Measurements from ENCODE around the gene PPM1L.

Gene PPM1L

DNA sequence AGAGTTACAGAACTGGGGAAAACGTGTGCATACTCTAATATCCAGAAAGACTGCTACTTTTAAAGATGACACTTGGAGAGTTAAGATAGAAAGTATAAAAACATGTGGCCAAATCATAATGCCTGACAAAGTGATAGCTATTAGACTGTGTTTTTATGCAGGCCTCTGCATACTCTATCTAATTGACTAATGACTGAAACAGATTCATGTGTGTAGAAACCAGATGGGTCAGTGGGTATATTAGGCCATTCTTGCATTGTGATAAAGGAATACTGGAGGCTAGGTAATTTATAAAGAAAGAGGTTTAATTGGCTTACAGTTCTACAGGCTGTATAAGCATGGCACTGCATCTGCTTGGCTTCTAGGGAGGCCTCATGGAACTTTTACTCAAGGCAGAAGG lies 71.5 kb downstream of the PPM1L start:
- Histone ChIP-seq H3K9ac (ENCODE audit: low read depth, low read length) (no peak overlapping the region), H3K4me3 (ENCODE audit: low read length) (no peak overlapping the region), H3K27me3 (ENCODE audit: insufficient read depth, low read length) (no peaks in the 10 kb centered on the region), H3K36me3 (ENCODE audit: insufficient read depth, low read length) (no peaks in the 10 kb centered on the region), H3K4me1 (ENCODE audit: insufficient read depth, low read length) (no peaks in the 10 kb centered on the region; the same call in 1 of the 2 replicates), H3K9me3 (ENCODE audit: insufficient read depth, low read depth, low read length) (no peaks in the 10 kb centered on the region), H3K27ac (ENCODE audit: low read depth, low read length) (no peak overlapping the region)
- 60% methylated on average over 1 of the region's 1 CpG for WGBS

DNA sequence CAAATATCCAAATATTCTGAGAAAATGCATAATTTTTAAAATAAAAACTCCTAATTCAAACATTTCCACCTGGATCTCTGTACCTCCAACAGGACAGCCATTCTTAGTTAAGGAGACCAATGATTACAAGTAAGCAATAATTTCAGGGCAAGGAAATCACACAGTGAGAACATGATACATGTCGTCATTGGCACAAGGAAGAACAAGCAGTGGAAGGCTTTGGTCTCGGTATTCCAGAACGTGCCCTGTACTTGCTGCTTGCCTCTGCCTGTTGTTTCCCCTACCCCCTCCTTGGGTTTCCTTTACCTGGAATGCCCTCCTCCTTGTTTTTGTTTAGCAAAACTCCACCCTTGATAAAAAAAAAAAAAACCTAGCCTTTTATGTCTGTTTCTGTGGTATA lies 72.8 kb downstream of the PPM1L start:
- no peak overlapping the region for H3K27ac ChIP-seq (ENCODE audit: low read depth, low read length)
- H3K36me3 ChIP-seq (ENCODE audit: insufficient read depth, low read length) = no peaks in the 10 kb centered on the region
- no peaks in the 10 kb centered on the region for H3K9me3 ChIP-seq (ENCODE audit: insufficient read depth, low read depth, low read length)
- 92% methylated on average over 3 of the region's 3 CpGs for WGBS
- no peaks in the 10 kb centered on the region for H3K27me3 ChIP-seq (ENCODE audit: insufficient read depth, low read length)
- H3K4me1 ChIP-seq (ENCODE audit: insufficient read depth, low read length) = no peaks in the 10 kb centered on the region
- no peak overlapping the region for H3K4me3 ChIP-seq (ENCODE audit: low read length)
- H3K9ac ChIP-seq (ENCODE audit: low read depth, low read length) = no peak overlapping the region

GRCh38 chr3:160829486-160830009 lies 73.5 kb downstream of the PPM1L start:
- Histone ChIP-seq H3K27me3 (ENCODE audit: insufficient read depth, low read length) (no peaks in the 10 kb centered on the region), H3K27ac (ENCODE audit: low read depth, low read length) (no peak overlapping the region), H3K4me1 (ENCODE audit: insufficient read depth, low read length) (no peaks in the 10 kb centered on the region), H3K9me3 (ENCODE audit: insufficient read depth, low read depth, low read length) (no peaks in the 10 kb centered on the region), H3K4me3 (ENCODE audit: low read length) (no peak overlapping the region), H3K36me3 (ENCODE audit: insufficient read depth, low read length) (no peaks in the 10 kb centered on the region), H3K9ac (ENCODE audit: low read depth, low read length) (no peak overlapping the region)
- 85% methylated on average over 3 of the region's 3 CpGs for WGBS

- Histone ChIP-seq H3K27ac (ENCODE audit: low read depth, low read length) (no peak overlapping the region), H3K9me3 (ENCODE audit: insufficient read depth, low read depth, low read length) (no peaks in the 10 kb centered on the region), H3K27me3 (ENCODE audit: insufficient read depth, low read length) (no peaks in the 10 kb centered on the region), H3K36me3 (ENCODE audit: insufficient read depth, low read length) (no peaks in the 10 kb centered on the region), H3K4me1 (ENCODE audit: insufficient read depth, low read length) (no peaks in the 10 kb centered on the region), H3K4me3 (ENCODE audit: low read length) (no peak overlapping the region), H3K9ac (ENCODE audit: low read depth, low read length) (no peak overlapping the region)
- WGBS = no CpG with 5 or more reads among the region's 1 CpG
Observed at GRCh38 chr3:160830796-160831195, 74.8 kb downstream of the PPM1L start.

DNA sequence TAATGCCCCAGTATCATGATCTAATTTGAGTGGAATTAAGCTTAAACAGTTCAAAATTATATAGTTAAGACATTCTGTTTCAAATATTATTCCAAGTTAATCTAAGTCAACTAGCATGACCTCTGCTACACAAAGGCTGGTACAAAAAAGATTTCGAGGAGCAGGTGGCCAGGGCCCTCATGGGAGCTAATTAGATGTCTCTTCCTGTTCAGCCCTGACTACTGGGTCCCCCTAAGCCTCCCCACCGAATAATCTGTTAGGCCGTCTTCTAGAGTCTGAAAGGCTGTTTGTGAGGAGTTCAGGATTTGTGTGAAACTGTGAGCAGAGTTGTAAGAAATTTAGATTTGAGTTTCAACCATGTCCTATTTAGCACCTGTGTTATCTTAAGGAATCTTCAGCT lies 75.4 kb downstream of the PPM1L start:
- H3K27ac ChIP-seq (ENCODE audit: low read depth, low read length) = no peak overlapping the region
- WGBS = over 99% methylated on average over 3 of the region's 3 CpGs
- H3K27me3 ChIP-seq (ENCODE audit: insufficient read depth, low read length) = no peaks in the 10 kb centered on the region

GRCh38 chr3:160837394-160837980 lies 81.5 kb downstream of the PPM1L start:
- H3K9ac ChIP-seq (ENCODE audit: low read depth, low read length) = no peak overlapping the region
- WGBS = 85% methylated on average over 3 of the region's 3 CpGs

More for the DNA sequence above, 75.4 kb downstream of the PPM1L start:
- H3K9ac ChIP-seq (ENCODE audit: low read depth, low read length) = no peak overlapping the region
- no peaks in the 10 kb centered on the region for H3K4me1 ChIP-seq (ENCODE audit: insufficient read depth, low read length)
- H3K36me3 ChIP-seq (ENCODE audit: insufficient read depth, low read length) = no peaks in the 10 kb centered on the region
- H3K9me3 ChIP-seq (ENCODE audit: insufficient read depth, low read depth, low read length) = no peaks in the 10 kb centered on the region
- H3K4me3 ChIP-seq (ENCODE audit: low read length) = no peak overlapping the region

DNA sequence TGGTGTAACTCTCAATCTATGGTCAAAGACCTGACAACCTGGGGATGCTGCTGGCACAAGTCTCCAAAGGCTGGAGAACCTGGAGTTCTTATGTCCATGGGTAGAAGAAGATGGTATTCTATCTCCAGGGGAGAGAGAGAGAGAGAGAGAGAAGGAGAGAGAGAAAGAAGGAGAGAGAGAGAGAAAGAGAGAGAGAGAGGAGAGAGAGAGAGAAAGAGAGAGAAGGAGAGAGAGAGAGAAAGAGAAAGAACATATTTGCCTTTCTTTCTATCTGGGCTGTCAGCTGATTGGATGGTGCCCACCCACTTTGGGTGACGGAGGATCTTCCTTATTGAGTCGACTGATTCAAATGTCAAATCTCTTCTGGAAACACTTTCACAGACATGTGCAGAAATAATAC lies 84.6 kb downstream of the PPM1L start:
- Histone ChIP-seq H3K4me1 (ENCODE audit: insufficient read depth, low read length) (no peaks in the 10 kb centered on the region), H3K4me3 (ENCODE audit: low read length) (no peak overlapping the region), H3K27ac (ENCODE audit: low read depth, low read length) (no peak overlapping the region), H3K9ac (ENCODE audit: low read depth, low read length) (no peak overlapping the region), H3K27me3 (ENCODE audit: insufficient read depth, low read length) (no peaks in the 10 kb centered on the region), H3K36me3 (ENCODE audit: insufficient read depth, low read length) (no peaks in the 10 kb centered on the region), H3K9me3 (ENCODE audit: insufficient read depth, low read depth, low read length) (no peaks in the 10 kb centered on the region)
- WGBS = 94% methylated on average over 2 of the region's 2 CpGs

More at GRCh38 chr3:160837394-160837980, 81.5 kb downstream of the PPM1L start:
- H3K27ac ChIP-seq (ENCODE audit: low read depth, low read length) = no peak overlapping the region
- no peaks in the 10 kb centered on the region for H3K9me3 ChIP-seq (ENCODE audit: insufficient read depth, low read depth, low read length)
- no peaks in the 10 kb centered on the region for H3K27me3 ChIP-seq (ENCODE audit: insufficient read depth, low read length)
- H3K36me3 ChIP-seq (ENCODE audit: insufficient read depth, low read length) = no peaks in the 10 kb centered on the region
- no peaks in the 10 kb centered on the region for H3K4me1 ChIP-seq (ENCODE audit: insufficient read depth, low read length)
- no peak overlapping the region for H3K4me3 ChIP-seq (ENCODE audit: low read length)

- no peaks in the 10 kb centered on the region for H3K27me3 ChIP-seq (ENCODE audit: insufficient read depth, low read length)
- no peak overlapping the region for H3K9ac ChIP-seq (ENCODE audit: low read depth, low read length)
- H3K36me3 ChIP-seq (ENCODE audit: insufficient read depth, low read length) = no peaks in the 10 kb centered on the region
- H3K9me3 ChIP-seq (ENCODE audit: insufficient read depth, low read depth, low read length) = no peaks in the 10 kb centered on the region
- no peak overlapping the region for H3K4me3 ChIP-seq (ENCODE audit: low read length)
- WGBS = 95% methylated on average over 1 of the region's 1 CpG
- no peaks in the 10 kb centered on the region for H3K4me1 ChIP-seq (ENCODE audit: insufficient read depth, low read length)
- no peak overlapping the region for H3K27ac ChIP-seq (ENCODE audit: low read depth, low read length)
Observed at GRCh38 chr3:160841455-160841854, 85.4 kb downstream of the PPM1L start.

- H3K9me3 ChIP-seq (ENCODE audit: insufficient read depth, low read depth, low read length) = no peaks in the 10 kb centered on the region
- no peaks in the 10 kb centered on the region for H3K36me3 ChIP-seq (ENCODE audit: insufficient read depth, low read length)
- no peaks in the 10 kb centered on the region for H3K4me1 ChIP-seq (ENCODE audit: insufficient read depth, low read length)
- 93% methylated on average over 3 of the region's 3 CpGs for WGBS
- no peak overlapping the region for H3K4me3 ChIP-seq (ENCODE audit: low read length)
- H3K27ac ChIP-seq (ENCODE audit: low read depth, low read length) = no peak overlapping the region
- H3K9ac ChIP-seq (ENCODE audit: low read depth, low read length) = no peak overlapping the region
- no peaks in the 10 kb centered on the region for H3K27me3 ChIP-seq (ENCODE audit: insufficient read depth, low read length)
Observed at GRCh38 chr3:160842021-160843005, 86.3 kb downstream of the PPM1L start.

DNA sequence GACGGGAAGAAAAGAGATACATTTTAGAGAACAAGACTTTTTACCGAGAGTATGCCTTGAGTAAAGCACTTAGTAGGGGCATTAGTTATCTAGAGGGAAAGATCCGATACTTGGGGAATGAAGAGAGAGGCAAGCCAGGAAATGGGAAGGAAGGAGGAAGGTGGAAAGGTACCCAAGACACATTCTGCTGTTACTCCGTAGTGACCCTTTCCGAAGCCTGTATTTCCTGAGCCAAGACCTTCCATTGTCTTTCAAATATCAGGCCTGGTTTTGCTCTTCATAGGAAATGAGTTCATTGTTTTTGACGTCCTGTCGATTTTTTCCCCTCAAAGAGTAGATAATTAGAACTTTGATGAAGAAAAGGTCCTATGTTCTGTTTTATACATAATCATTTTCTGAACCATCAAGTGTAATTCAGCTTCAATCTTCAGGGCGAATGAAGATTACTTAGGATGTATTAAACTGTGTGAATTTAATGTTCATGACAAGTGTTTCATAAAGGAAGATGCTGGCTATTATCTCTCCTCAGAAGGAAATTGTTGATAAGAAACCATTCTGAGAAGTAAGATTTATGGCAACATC lies 95.7 kb downstream of the PPM1L start:
- Histone ChIP-seq H3K4me1 (ENCODE audit: insufficient read depth, low read length) (peaks cover 10% of the 10 kb centered on the region), H3K9ac (ENCODE audit: low read depth, low read length) (no peak overlapping the region), H3K27me3 (ENCODE audit: insufficient read depth, low read length) (no peaks in the 10 kb centered on the region), H3K9me3 (ENCODE audit: insufficient read depth, low read depth, low read length) (peaks cover 5% of the 10 kb centered on the region; the same call in 1 of the 2 replicates), H3K4me3 (ENCODE audit: low read length) (no peak overlapping the region), H3K36me3 (ENCODE audit: insufficient read depth, low read length) (no peaks in the 10 kb centered on the region), H3K27ac (ENCODE audit: low read depth, low read length) (no peak overlapping the region)
- 80% methylated on average over 6 of the region's 8 CpGs for WGBS

DNA sequence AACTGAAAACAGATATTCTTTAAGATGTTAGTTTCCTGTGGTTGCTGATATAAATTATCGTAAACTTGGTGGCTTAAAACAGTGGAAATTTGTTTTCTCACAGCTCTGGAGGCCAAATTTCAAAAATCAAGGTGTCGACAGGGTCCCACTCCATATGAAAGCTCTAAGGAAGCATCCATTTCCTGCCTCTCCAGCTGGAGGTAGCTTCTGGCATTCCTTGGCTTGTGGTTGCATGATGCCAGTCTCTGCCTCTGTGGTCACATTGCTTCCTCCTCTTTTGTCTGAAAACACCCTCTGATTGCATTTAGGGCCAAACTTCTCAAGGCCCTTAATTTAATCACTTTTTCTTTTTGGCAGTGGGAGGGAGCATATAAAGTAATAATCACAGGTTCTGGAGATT lies 96.8 kb downstream of the PPM1L start:
- Histone ChIP-seq H3K27me3 (ENCODE audit: insufficient read depth, low read length) (no peaks in the 10 kb centered on the region), H3K4me1 (ENCODE audit: insufficient read depth, low read length) (peaks cover 10% of the 10 kb centered on the region), H3K36me3 (ENCODE audit: insufficient read depth, low read length) (no peaks in the 10 kb centered on the region), H3K27ac (ENCODE audit: low read depth, low read length) (no peak overlapping the region), H3K9ac (ENCODE audit: low read depth, low read length) (no peak overlapping the region), H3K4me3 (ENCODE audit: low read length) (no peak overlapping the region), H3K9me3 (ENCODE audit: insufficient read depth, low read depth, low read length) (peaks cover 5% of the 10 kb centered on the region; the same call in 1 of the 2 replicates)
- WGBS = 95% methylated on average over 2 of the region's 2 CpGs

Data from HUES64 (cell line).